Mesendoderm (in vitro differentiated cells): ENCODE measurements around the gene PCDH15.
"Not testable (repeated sequence)": the region's sequence is repeated elsewhere in the genome, so short reads cannot be mapped to it uniquely, and the experiment has no call there.

ENCODE experiments used
- DNase-seq: peaks from one replicate; pipeline ENCODE4 v3.0.0; 2013
- H2AK5ac ChIP-seq: 2 replicates; pipeline ENCODE4 v1.6.1; 2013; ENCODE audit warnings: low read length, inconsistent platforms
- H2BK120ac ChIP-seq: 2 replicates; pipeline ENCODE4 v1.6.1; 2013; ENCODE audit warnings: low read depth, mild to moderate bottlenecking, low read length, moderate library complexity, mixed read lengths
- H2BK15ac ChIP-seq: replicated peaks from 2 replicates; pipeline ENCODE4 v1.6.1; 2013; ENCODE audit warnings: low read depth, mild to moderate bottlenecking, moderate library complexity
- H2BK5ac ChIP-seq: 2 replicates; pipeline ENCODE4 v1.6.1; 2013; ENCODE audit warnings: low read length, inconsistent platforms
- H3K18ac ChIP-seq: 2 replicates; pipeline ENCODE4 v1.6.1; 2013; ENCODE audit warnings: mild to moderate bottlenecking, low read length, mixed read lengths
- H3K23ac ChIP-seq: one replicate; pipeline ENCODE4 v1.6.1; 2013; ENCODE audit warnings: low read length
- H3K27ac ChIP-seq: 2 replicates; pipeline ENCODE4 v1.5.1; 2013; ENCODE audit warnings: low read depth, mild to moderate bottlenecking, inconsistent platforms, low read length, moderate library complexity
- H3K27me3 ChIP-seq: 2 replicates; pipeline ENCODE4 v1.6.1; 2013; ENCODE audit warnings: low read length, control low read depth, mild to moderate bottlenecking, inconsistent platforms; ENCODE audit not compliant: insufficient read depth, poor library complexity
- H3K36me3 ChIP-seq: 2 replicates; pipeline ENCODE4 v1.6.1; 2013; ENCODE audit warnings: low read length, inconsistent platforms; ENCODE audit not compliant: control insufficient read depth, insufficient read depth
- H3K4ac ChIP-seq: one replicate; pipeline ENCODE4 v1.6.1; 2013; ENCODE audit warnings: low read depth, mild to moderate bottlenecking, low read length, moderate library complexity
- H3K4me1 ChIP-seq: 2 replicates; pipeline ENCODE4 v1.6.1; 2013; ENCODE audit warnings: low read depth, low read length, inconsistent platforms; ENCODE audit not compliant: control insufficient read depth
- H3K4me2 ChIP-seq: 2 replicates; pipeline ENCODE4 v1.6.1; 2013; ENCODE audit warnings: low read length
- H3K4me3 ChIP-seq: 2 replicates; pipeline ENCODE4 v1.5.1; 2013; ENCODE audit warnings: mild to moderate bottlenecking, low read length
- H3K56ac ChIP-seq: one replicate; pipeline ENCODE4 v1.6.1; 2013; ENCODE audit warnings: low read length
- H3K79me1 ChIP-seq: 2 replicates; pipeline ENCODE4 v1.6.1; 2013; ENCODE audit warnings: low read length, inconsistent platforms
- H3K79me2 ChIP-seq: 2 replicates; pipeline ENCODE4 v1.6.1; 2013; ENCODE audit warnings: mild to moderate bottlenecking, low read length; ENCODE audit not compliant: control insufficient read depth, insufficient read depth
- H3K9ac ChIP-seq: 2 replicates; pipeline ENCODE4 v1.6.1; 2013; ENCODE audit warnings: low read length, inconsistent platforms
- H4K5ac ChIP-seq: one replicate; pipeline ENCODE4 v1.6.1; 2013; ENCODE audit warnings: low read length
- H4K8ac ChIP-seq: one replicate; pipeline ENCODE4 v1.6.1; 2013; ENCODE audit warnings: low read depth, mild to moderate bottlenecking, control low read depth, low read length, moderate library complexity
- WGBS: extraction: QIAGEN DNeasy Blood & Tissue Kit; methylation state at CpG from one replicate; pipeline ENCODE4 v1.1.7; 2013; ENCODE audit warnings: low lambda C conversion rate, missing lambda C conversion rate; ENCODE audit not compliant: insufficient coverage; ENCODE audit errors: extremely low coverage; 5-methylcytosine and 5-hydroxymethylcytosine counted together

PCDH15 gene

GRCh38 chr10:54554028-54554427 is 247.0 kb downstream of the PCDH15 start:
- no peaks in the 10 kb centered on the region for H3K27me3 ChIP-seq
- H2BK120ac ChIP-seq = no peak overlapping the region
- no peaks in the 10 kb centered on the region for H3K4me1 ChIP-seq
- H4K5ac ChIP-seq = no peak overlapping the region
- no peak overlapping the region for H4K8ac ChIP-seq
- no peaks in the 10 kb centered on the region for H3K36me3 ChIP-seq
- no peak overlapping the region for H2BK5ac ChIP-seq
- H3K79me2 ChIP-seq = no peaks in the 10 kb centered on the region
- H3K9ac ChIP-seq = no peak overlapping the region
- no peak overlapping the region for H3K4me2 ChIP-seq
- 100% methylated on average over 2 of the region's 2 CpGs for WGBS
- no peak overlapping the region for H2AK5ac ChIP-seq
- no peak overlapping the region for H2BK15ac ChIP-seq
- H3K79me1 ChIP-seq = no peaks in the 10 kb centered on the region
- no peak overlapping the region for H3K23ac ChIP-seq
- no peak overlapping the region for H3K4ac ChIP-seq
- H3K4me3 ChIP-seq = no peak overlapping the region
- no peak for DNase-seq
- H3K18ac ChIP-seq = no peak overlapping the region
- H3K27ac ChIP-seq = no peak overlapping the region
- H3K56ac ChIP-seq = no peak overlapping the region

DNA sequence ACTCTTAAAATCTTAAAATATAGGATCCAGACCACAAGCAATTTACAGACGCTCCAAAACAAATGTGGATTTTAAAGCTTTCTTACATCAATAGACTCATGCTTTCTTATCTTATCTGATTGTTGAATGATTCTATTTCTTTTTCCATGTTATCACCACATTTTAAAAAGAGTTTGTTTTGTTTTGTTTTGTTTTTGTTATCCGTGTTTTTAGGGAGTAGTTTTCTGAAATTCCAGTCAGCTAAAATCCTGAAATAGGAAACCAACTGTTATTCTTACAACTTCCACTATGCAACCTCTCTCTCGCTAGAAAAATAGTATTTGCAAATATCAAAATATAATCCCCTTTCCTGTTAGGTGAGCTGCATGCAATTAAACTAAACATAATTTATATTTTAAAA is 251.0 kb downstream of the PCDH15 start:
- Histone ChIP-seq H3K56ac (no peak overlapping the region), H3K4ac (no peak overlapping the region), H3K9ac (no peak overlapping the region), H4K5ac (no peak overlapping the region), H3K79me1 (no peaks in the 10 kb centered on the region), H3K79me2 (no peaks in the 10 kb centered on the region), H4K8ac (no peak overlapping the region), H3K4me1 (no peaks in the 10 kb centered on the region), H2BK5ac (no peak overlapping the region), H3K4me3 (no peak overlapping the region), H3K23ac (no peak overlapping the region), H2BK15ac (no peak overlapping the region), H3K27me3 (no peaks in the 10 kb centered on the region), H3K36me3 (no peaks in the 10 kb centered on the region), H2BK120ac (no peak overlapping the region), H2AK5ac (no peak overlapping the region), H3K4me2 (no peak overlapping the region), H3K27ac (no peak overlapping the region), H3K18ac (no peak overlapping the region)
- no peak for DNase-seq
- no CpG with 5 or more reads among the region's 3 CpGs for whole genome bisulfite sequencing

- no peak overlapping the region for H3K4me3 ChIP-seq
Observed at GRCh38 chr10:54531296-54531695, 269.7 kb downstream of the PCDH15 start.

GRCh38 chr10:54530299-54530698 is 270.7 kb downstream of the PCDH15 start:
- H3K27me3 ChIP-seq = no peaks in the 10 kb centered on the region
- no peaks in the 10 kb centered on the region for H3K79me2 ChIP-seq
- H3K79me1 ChIP-seq = no peaks in the 10 kb centered on the region
- H2AK5ac ChIP-seq = no peak overlapping the region
- no peak overlapping the region for H2BK15ac ChIP-seq
- no peak overlapping the region for H2BK5ac ChIP-seq
- H3K27ac ChIP-seq = no peak overlapping the region
- no peak for DNase-seq
- no peak overlapping the region for H4K8ac ChIP-seq
- no peak overlapping the region for H3K4ac ChIP-seq
- H3K36me3 ChIP-seq = no peaks in the 10 kb centered on the region
- no CpG with 5 or more reads among the region's 2 CpGs for WGBS
- no peak overlapping the region for H3K23ac ChIP-seq
- no peak overlapping the region for H3K56ac ChIP-seq
- H2BK120ac ChIP-seq = no peak overlapping the region
- H3K9ac ChIP-seq = no peak overlapping the region
- no peak overlapping the region for H3K4me3 ChIP-seq
- H3K18ac ChIP-seq = no peak overlapping the region
- H3K4me2 ChIP-seq = no peak overlapping the region
- no peak overlapping the region for H4K5ac ChIP-seq
- no peaks in the 10 kb centered on the region for H3K4me1 ChIP-seq

More at GRCh38 chr10:54531296-54531695, 269.7 kb downstream of the PCDH15 start:
- Histone ChIP-seq H3K27ac (no peak overlapping the region), H3K23ac (no peak overlapping the region), H2BK15ac (no peak overlapping the region), H3K79me2 (no peaks in the 10 kb centered on the region), H3K18ac (no peak overlapping the region), H3K4me1 (no peaks in the 10 kb centered on the region), H2BK120ac (no peak overlapping the region), H3K9ac (no peak overlapping the region), H4K8ac (no peak overlapping the region), H2AK5ac (no peak overlapping the region), H3K4ac (no peak overlapping the region), H3K36me3 (no peaks in the 10 kb centered on the region), H3K4me2 (no peak overlapping the region), H2BK5ac (no peak overlapping the region), H3K79me1 (no peaks in the 10 kb centered on the region), H3K27me3 (no peaks in the 10 kb centered on the region), H3K56ac (no peak overlapping the region), H4K5ac (no peak overlapping the region)
- 100% methylated on average over 1 of the region's 3 CpGs for WGBS
- DNase-seq = no peak

DNA sequence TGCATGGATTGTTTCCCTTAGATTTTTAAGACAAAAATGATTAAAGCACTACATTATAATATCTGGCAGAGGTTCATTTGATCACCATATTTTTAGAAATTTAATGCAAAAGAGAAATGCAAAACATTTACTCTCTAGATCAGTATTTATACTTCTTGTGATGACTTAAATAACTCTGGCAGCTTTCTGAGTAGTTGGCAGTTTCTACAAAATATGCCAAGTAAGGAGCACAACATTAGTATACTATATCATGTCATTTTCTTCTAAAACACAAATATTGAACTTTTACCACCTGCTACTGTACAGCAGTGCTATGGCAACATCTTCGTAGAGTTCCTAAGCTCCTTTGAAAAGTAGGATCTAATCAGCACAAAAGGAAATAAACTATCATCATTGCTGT is 275.2 kb downstream of the PCDH15 start:
- no CpG with 5 or more reads among the region's 1 CpG for whole genome bisulfite sequencing
- no peaks in the 10 kb centered on the region for H3K79me1 ChIP-seq
- H3K4me3 ChIP-seq = no peak overlapping the region

GRCh38 chr10:54515244-54515643 is 285.8 kb downstream of the PCDH15 start:
- not testable (repeated sequence) for H3K4me1 ChIP-seq, H2BK15ac ChIP-seq, H3K27ac ChIP-seq, H3K79me2 ChIP-seq, H3K79me1 ChIP-seq, DNase-seq, H3K4me2 ChIP-seq, H2AK5ac ChIP-seq, H4K8ac ChIP-seq, H3K4me3 ChIP-seq, H2BK120ac ChIP-seq, H4K5ac ChIP-seq, H3K27me3 ChIP-seq, H3K4ac ChIP-seq, H3K9ac ChIP-seq, H3K23ac ChIP-seq, H3K56ac ChIP-seq, H2BK5ac ChIP-seq, H3K18ac ChIP-seq, H3K36me3 ChIP-seq
- WGBS = no CpG with 5 or more reads among the region's 12 CpGs

More for the DNA sequence above, 275.2 kb downstream of the PCDH15 start:
- Histone ChIP-seq H3K79me2 (no peaks in the 10 kb centered on the region), H2BK5ac (no peak overlapping the region), H4K5ac (no peak overlapping the region), H2BK15ac (no peak overlapping the region), H3K18ac (no peak overlapping the region), H3K56ac (no peak overlapping the region), H3K4ac (no peak overlapping the region), H3K36me3 (no peaks in the 10 kb centered on the region), H4K8ac (no peak overlapping the region), H2AK5ac (no peak overlapping the region), H2BK120ac (no peak overlapping the region), H3K27ac (no peak overlapping the region), H3K4me1 (no peaks in the 10 kb centered on the region), H3K9ac (no peak overlapping the region), H3K4me2 (no peak overlapping the region), H3K23ac (no peak overlapping the region), H3K27me3 (no peaks in the 10 kb centered on the region)
- DNase-seq = no peak
